ENCODE measurements around the gene POGLUT2.

Gene POGLUT2

DNA sequence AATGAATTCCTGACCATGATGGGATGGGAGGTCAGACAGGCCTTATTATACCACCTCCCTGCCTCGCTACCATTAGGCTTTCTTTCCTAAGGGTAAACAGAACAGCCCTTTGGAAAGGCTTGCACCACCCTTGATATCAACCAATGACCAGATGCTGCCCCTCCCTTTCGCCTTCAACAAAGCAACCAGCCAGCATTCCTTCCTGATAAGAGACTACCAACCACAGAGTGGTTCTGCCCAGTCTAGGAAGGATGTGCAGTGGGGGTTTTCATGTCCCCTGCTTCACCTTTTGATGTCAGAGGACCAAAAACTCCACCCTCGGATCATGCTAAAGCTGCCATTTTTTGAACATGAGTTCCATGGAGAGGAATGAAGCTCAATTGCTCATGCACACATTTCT, 46.9 kb downstream of the POGLUT2 start:
- H3K4me3 ChIP-seq (ENCODE audit: low read depth, low read length) = no peak overlapping the region
- TF ChIP-seq, protein P1, sequence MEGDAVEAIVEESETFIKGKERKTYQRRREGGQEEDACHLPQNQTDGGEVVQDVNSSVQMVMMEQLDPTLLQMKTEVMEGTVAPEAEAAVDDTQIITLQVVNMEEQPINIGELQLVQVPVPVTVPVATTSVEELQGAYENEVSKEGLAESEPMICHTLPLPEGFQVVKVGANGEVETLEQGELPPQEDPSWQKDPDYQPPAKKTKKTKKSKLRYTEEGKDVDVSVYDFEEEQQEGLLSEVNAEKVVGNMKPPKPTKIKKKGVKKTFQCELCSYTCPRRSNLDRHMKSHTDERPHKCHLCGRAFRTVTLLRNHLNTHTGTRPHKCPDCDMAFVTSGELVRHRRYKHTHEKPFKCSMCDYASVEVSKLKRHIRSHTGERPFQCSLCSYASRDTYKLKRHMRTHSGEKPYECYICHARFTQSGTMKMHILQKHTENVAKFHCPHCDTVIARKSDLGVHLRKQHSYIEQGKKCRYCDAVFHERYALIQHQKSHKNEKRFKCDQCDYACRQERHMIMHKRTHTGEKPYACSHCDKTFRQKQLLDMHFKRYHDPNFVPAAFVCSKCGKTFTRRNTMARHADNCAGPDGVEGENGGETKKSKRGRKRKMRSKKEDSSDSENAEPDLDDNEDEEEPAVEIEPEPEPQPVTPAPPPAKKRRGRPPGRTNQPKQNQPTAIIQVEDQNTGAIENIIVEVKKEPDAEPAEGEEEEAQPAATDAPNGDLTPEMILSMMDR (IDR thresholded peaks at IDR 0.05; ENCODE audit: low read depth, low read length) = no peak
- no peak for DNase-seq (ENCODE audit: low read depth, low spot score)
- in situ Hi-C loops (cut with HindIII; ENCODE audit: low sequenced_read_pairs) = no loop called here

DNA sequence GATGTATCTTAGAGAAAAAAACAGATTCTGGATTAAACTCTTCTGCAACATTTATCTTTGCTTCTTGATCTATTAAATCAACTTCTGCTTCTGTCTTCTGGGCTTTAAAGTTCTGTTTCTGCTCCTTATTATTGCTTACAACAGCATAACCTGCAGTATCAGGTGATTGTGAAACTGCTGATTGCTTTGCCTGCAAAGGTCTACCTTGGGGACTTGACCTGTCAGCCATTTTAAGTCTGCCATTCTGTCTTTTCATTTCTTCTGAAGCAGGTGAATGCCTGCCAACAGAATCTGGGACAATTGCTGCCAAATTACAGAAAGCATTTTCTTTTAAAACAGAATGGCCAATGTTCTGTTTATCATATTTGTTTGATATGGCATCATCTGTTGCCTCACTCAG, 56.3 kb downstream of the POGLUT2 start:
- in situ Hi-C loops (cut with HindIII; ENCODE audit: low sequenced_read_pairs) = no loop called here
- TF ChIP-seq, protein P1 (IDR thresholded peaks at IDR 0.05; ENCODE audit: low read depth, low read length) = no peak

DNA sequence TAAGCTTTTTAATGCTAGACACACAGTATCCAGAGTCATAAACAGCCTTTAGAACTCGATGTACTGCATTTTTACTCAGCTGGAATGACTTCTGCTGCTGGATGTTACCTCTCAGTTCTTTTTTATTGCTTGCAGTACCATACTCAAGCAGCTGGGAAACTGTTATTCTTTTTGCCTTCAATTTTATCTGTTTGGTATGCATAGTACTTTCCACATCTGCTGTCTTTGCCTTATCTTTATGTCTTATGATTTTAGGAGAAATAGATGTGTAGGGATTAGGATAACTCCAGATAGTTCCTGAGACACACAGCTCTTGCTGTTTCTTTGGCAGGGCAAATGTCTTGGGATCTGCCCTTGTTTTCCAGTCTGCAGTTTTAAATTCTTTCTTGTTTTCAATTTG, 56.7 kb downstream of the POGLUT2 start:
- DNase-seq (ENCODE audit: low read depth, low spot score) = no peak
- no peak overlapping the region for H3K4me3 ChIP-seq (ENCODE audit: low read depth, low read length)
- in situ Hi-C loops (cut with HindIII; ENCODE audit: low sequenced_read_pairs) = no loop called here
- TF ChIP-seq, protein P1 (IDR thresholded peaks at IDR 0.05; ENCODE audit: low read depth, low read length) = no peak

More for the DNA sequence above, 56.3 kb downstream of the POGLUT2 start:
- no peak overlapping the region for H3K4me3 ChIP-seq (ENCODE audit: low read depth, low read length)
- no peak for DNase-seq (ENCODE audit: low read depth, low spot score)

All from astrocyte of the spinal cord (primary cell).